ENCODE data around the gene MGAT5B.

Gene MGAT5B

DNA sequence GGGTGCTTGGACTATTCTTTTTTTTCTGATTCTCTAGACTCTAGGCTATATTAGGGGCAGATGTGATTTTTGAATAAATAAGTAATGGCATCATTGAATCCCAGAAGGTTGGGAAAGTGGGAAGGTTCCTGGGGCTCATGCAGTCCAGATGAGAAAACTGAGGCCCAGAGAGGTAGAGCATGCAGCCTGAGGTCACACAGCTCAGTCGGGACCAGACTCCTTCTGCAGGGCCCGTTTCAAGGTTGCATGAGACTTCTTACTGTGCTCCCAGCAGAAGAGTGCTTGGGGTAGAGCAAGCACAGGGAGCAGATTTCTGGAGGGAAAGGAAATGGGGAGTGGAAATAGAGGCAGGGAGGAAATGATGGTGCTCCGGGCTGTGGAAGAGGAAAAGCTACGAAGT is 59.8 kb downstream of the MGAT5B start:
- Histone ChIP-seq H3K36me3 (replicated peaks; ENCODE audit: insufficient read depth, low read length) (no peaks in the 10 kb centered on the region), H3K79me2 (ENCODE audit: low read length) (no peaks in the 10 kb centered on the region), H3K27me3 (replicated peaks; ENCODE audit: insufficient read depth, low read length) (peaks cover 83% of the 10 kb centered on the region), H3F3A (ENCODE audit: insufficient read depth, low read length) (no peaks in the 10 kb centered on the region), H4K20me1 (ENCODE audit: insufficient read depth, low read length) (no peaks in the 10 kb centered on the region), H3K4me3 (ENCODE audit: low read length) (no peak overlapping the region), H3K4me2 (ENCODE audit: low read depth, low read length) (no peak overlapping the region), H3K4me1 (ENCODE audit: low read length) (no peaks in the 10 kb centered on the region), H3K9ac (ENCODE audit: low read length) (no peak overlapping the region), H3K9me3 (replicated peaks; ENCODE audit: insufficient read depth, low read length) (no peaks in the 10 kb centered on the region), H2AFZ (ENCODE audit: low read length) (no peak overlapping the region), H3K9me2 (replicated peaks; ENCODE audit: insufficient read depth, low read length) (no peaks in the 10 kb centered on the region), H3K27ac (ENCODE audit: low read length) (no peak overlapping the region)
- DNase-seq = no peak
- TF ChIP-seq EZH2phosphoT487 (IDR thresholded peaks at IDR 0.05; ENCODE audit: low read length) (no peak), EZH2 (optimal IDR thresholded peaks at IDR 0.05; ENCODE audit: low read depth, low read length) (no peak)
- TF ChIP-seq, protein P1, sequence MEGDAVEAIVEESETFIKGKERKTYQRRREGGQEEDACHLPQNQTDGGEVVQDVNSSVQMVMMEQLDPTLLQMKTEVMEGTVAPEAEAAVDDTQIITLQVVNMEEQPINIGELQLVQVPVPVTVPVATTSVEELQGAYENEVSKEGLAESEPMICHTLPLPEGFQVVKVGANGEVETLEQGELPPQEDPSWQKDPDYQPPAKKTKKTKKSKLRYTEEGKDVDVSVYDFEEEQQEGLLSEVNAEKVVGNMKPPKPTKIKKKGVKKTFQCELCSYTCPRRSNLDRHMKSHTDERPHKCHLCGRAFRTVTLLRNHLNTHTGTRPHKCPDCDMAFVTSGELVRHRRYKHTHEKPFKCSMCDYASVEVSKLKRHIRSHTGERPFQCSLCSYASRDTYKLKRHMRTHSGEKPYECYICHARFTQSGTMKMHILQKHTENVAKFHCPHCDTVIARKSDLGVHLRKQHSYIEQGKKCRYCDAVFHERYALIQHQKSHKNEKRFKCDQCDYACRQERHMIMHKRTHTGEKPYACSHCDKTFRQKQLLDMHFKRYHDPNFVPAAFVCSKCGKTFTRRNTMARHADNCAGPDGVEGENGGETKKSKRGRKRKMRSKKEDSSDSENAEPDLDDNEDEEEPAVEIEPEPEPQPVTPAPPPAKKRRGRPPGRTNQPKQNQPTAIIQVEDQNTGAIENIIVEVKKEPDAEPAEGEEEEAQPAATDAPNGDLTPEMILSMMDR (IDR thresholded peaks at IDR 0.05; ENCODE audit: low read length) = no peak

DNA sequence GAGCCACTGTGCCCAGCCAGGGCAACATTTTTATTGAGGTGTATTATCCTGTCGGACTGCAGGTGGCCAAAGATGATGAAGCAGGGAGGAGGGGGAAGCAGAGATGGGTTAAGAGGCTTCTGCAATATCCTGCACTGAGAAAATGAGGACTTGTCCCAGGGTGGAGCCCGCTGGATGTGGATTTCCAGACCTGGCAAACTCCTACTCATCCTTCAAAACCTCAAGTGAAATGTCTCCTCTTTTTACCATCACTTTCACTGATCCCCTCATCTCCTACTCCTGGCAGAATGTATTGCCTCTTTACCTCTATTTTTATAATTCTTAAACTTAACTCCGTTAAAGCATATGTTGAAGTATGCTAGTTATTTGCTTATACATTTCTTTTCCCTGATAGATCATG is 60.9 kb downstream of the MGAT5B start:
- H3K4me3 ChIP-seq (ENCODE audit: low read length) = no peak overlapping the region
- no peak for TF ChIP-seq EZH2 (optimal IDR thresholded peaks at IDR 0.05; ENCODE audit: low read depth, low read length)
- TF ChIP-seq EZH2phosphoT487 (IDR thresholded peaks at IDR 0.05; ENCODE audit: low read length) = no peak
- TF ChIP-seq, protein P1 (IDR thresholded peaks at IDR 0.05; ENCODE audit: low read length) = no peak
- H3K4me2 ChIP-seq (ENCODE audit: low read depth, low read length) = no peak overlapping the region

DNA sequence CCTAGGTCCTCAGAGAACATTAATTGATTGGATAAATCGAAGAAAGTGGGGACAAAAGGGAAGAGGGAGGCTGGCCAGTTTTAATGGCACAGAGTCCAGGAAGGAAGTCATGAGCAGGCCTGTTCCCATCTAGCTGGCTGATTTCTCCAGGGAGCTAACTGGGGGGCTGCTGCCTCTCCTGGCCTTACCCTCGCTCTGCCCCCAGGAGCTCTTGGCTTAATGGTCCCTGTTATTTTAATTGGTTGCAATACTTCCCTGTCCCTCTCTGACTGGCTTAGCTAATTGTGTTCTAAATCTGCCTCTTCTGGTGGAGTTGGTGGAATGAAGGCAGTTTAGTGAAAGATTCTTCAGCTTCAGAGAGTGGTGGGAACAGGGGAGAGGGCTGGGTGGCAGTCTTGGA is 61.4 kb downstream of the MGAT5B start:
- no peak for DNase-seq
- Histone ChIP-seq H3F3A (ENCODE audit: insufficient read depth, low read length) (no peaks in the 10 kb centered on the region), H3K27ac (ENCODE audit: low read length) (no peak overlapping the region), H3K4me2 (ENCODE audit: low read depth, low read length) (no peak overlapping the region), H3K4me3 (ENCODE audit: low read length) (no peak overlapping the region), H2AFZ (ENCODE audit: low read length) (no peak overlapping the region), H3K36me3 (replicated peaks; ENCODE audit: insufficient read depth, low read length) (no peaks in the 10 kb centered on the region), H3K9ac (ENCODE audit: low read length) (no peak overlapping the region), H3K79me2 (ENCODE audit: low read length) (no peaks in the 10 kb centered on the region), H3K27me3 (replicated peaks; ENCODE audit: insufficient read depth, low read length) (peaks cover 83% of the 10 kb centered on the region), H4K20me1 (ENCODE audit: insufficient read depth, low read length) (no peaks in the 10 kb centered on the region), H3K9me3 (replicated peaks; ENCODE audit: insufficient read depth, low read length) (no peaks in the 10 kb centered on the region), H3K9me2 (replicated peaks; ENCODE audit: insufficient read depth, low read length) (no peaks in the 10 kb centered on the region), H3K4me1 (ENCODE audit: low read length) (no peaks in the 10 kb centered on the region)
- TF ChIP-seq, protein P1 (IDR thresholded peaks at IDR 0.05; ENCODE audit: low read length) = no peak
- TF ChIP-seq EZH2 (optimal IDR thresholded peaks at IDR 0.05; ENCODE audit: low read depth, low read length) (no peak), EZH2phosphoT487 (IDR thresholded peaks at IDR 0.05; ENCODE audit: low read length) (no peak)

More for the DNA sequence above, 60.9 kb downstream of the MGAT5B start:
- Histone ChIP-seq H3K27me3 (replicated peaks; ENCODE audit: insufficient read depth, low read length) (peaks cover 83% of the 10 kb centered on the region), H3F3A (ENCODE audit: insufficient read depth, low read length) (no peaks in the 10 kb centered on the region), H3K27ac (ENCODE audit: low read length) (no peak overlapping the region), H3K4me1 (ENCODE audit: low read length) (no peaks in the 10 kb centered on the region), H4K20me1 (ENCODE audit: insufficient read depth, low read length) (no peaks in the 10 kb centered on the region), H2AFZ (ENCODE audit: low read length) (no peak overlapping the region), H3K9ac (ENCODE audit: low read length) (no peak overlapping the region), H3K79me2 (ENCODE audit: low read length) (no peaks in the 10 kb centered on the region), H3K36me3 (replicated peaks; ENCODE audit: insufficient read depth, low read length) (no peaks in the 10 kb centered on the region), H3K9me3 (replicated peaks; ENCODE audit: insufficient read depth, low read length) (no peaks in the 10 kb centered on the region), H3K9me2 (replicated peaks; ENCODE audit: insufficient read depth, low read length) (no peaks in the 10 kb centered on the region)
- no peak for DNase-seq
